GM12873 (cell line): Measurements from ENCODE around the gene VAV2.

Experiments used
- TF ChIP-seq, protein P1 (sequence below): IDR thresholded peaks from 2 replicates; pipeline ENCODE4 v1.5.1; 2012; ENCODE audit warnings: low read depth, mild to moderate bottlenecking, moderate library complexity, low read length, control low read depth; ENCODE audit not compliant: insufficient read depth; ENCODE audit errors: missing control alignments

The VAV2 gene

DNA sequence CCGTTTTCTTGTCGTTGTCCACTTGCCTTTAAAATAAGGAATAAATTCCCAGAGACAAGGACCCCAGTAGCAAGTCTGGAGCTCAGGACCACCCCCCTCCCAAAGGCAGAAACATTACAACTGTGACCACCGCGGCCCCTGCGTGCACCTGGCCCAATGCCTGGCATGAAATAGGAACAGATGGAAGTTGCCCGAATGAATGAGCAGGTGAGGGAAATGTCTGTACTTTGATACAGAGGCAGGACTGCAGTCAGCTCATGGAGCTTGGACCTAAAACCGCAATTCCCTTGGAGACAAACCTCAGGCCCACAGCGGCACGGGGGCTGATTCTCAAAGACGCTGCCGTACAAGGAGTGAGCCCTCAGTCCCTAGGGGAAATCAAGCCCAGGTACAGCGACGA is 198.7 kb downstream of the VAV2 start:
- TF ChIP-seq, protein P1, sequence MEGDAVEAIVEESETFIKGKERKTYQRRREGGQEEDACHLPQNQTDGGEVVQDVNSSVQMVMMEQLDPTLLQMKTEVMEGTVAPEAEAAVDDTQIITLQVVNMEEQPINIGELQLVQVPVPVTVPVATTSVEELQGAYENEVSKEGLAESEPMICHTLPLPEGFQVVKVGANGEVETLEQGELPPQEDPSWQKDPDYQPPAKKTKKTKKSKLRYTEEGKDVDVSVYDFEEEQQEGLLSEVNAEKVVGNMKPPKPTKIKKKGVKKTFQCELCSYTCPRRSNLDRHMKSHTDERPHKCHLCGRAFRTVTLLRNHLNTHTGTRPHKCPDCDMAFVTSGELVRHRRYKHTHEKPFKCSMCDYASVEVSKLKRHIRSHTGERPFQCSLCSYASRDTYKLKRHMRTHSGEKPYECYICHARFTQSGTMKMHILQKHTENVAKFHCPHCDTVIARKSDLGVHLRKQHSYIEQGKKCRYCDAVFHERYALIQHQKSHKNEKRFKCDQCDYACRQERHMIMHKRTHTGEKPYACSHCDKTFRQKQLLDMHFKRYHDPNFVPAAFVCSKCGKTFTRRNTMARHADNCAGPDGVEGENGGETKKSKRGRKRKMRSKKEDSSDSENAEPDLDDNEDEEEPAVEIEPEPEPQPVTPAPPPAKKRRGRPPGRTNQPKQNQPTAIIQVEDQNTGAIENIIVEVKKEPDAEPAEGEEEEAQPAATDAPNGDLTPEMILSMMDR: no peak

DNA sequence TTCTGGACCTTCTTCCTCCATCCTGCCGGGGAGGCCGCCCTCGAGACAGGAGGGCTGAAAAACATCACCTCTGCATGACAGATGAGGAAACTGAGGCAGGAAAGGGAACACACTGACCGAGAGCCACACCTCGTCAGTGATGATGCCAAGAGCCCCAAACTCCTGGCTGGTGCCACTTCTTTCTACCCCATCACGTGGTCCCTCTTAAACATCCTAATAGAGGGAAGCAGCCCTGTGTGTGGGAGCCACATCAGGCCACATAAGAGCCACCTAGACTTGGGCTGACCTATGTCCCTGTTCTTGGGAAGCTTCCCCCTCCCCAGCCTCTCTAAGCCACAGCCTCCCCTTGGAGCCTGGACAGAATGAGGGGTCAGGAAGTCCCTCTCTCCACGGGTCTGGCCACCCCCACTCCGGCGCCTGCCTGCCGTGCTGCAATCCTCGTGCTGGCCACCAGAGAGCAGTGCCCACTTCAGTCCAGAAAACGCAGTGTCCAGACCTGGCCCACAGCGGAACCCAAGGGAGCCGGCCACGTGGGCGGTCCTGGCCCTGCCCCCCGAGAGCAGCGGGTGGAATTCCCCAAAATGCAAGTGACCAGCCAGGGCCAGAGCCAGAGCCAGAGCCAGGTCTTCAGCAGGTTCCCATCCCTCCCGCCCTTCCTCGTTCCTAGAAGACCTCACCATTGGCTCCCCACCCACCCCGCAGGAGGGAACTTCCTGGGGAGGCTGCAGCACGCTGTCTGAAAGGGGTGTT is 199.2 kb downstream of the VAV2 start:
- TF ChIP-seq, protein P1: peak; percentile 81

DNA sequence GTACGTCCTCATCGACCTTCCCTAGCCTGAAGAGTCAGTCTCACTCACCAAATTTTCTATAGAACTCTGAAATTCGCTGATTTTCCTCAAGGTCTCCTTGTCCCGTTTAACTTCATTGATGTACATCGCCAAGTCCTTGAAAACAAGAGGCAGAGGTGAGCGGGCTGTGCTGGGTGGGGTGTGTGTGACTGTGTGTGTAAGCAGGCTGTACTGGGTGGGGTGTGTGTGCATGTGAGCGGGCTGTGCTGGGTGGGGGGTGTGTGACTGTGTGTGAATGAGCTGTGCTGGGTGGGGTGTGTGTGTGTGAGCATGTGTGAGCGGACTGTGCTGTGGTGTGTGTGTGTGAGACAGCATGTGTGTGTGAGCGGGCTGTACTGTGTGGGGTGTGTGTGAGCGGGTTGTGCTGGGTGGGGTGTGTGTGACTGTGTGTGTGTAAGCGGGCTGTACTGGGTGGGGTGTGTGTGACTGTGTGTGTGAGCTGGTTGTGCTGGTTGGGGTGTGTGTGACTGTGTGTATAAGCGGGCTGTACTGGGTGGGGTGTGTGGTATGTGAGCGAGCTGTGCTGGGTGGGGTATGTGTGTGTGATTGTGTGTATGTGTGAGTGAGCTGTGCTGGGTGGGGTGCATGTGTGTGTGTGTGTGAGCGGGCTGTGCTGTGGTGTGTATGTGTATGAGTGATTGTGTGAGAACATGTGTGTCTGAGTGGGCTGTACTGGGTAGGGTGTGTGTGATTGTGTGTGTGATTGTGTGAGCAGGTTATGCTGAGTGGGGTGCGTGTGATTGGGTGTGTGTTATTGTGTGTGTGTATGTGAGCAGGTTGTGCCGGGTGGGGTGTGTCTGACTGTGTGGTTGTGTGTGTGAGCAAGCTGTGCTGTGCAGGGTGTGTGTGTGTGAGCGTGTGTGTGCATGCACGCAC is 200.1 kb downstream of the VAV2 start:
- TF ChIP-seq, protein P1: no peak

DNA sequence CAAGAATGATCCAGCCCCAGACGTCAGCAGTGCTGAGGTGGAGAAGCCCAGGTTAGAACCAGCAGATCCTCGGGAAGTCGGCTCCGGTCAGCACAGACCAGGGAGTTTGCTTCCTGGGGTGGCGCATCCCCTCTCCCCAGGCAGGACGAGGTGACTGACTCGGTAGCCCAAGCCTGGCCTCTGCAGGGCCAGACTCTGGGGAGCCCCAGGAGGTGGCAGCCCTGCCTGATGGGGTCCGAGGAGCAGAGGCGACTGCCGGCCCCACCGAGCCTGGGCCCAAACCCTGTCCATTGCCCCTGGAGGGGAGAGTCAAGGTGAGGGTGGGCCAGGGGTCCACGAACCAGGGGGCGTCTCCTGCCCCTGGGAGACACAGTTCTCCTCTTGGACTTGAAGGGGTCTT is 201.1 kb downstream of the VAV2 start:
- TF ChIP-seq, protein P1: no peak

DNA sequence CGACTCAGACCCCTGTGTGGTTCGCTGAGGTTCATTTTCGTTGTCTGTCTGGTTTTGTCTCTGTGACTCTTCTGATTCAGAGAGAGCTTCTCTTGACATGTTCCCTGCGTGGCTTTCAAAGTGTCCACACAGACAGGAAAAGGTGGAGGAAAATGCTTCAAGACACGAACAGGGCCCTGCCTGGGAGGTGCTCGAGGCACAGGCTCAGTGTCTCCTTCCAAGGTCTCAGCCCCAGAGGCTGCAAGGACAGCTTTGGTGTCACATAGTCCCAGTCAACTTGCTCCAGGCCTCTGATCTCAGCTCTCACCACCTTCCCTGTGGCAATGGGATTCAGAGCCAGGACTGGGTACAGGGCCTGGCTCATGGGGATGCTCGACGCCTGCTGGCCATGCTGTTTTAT is 202.3 kb downstream of the VAV2 start:
- TF ChIP-seq, protein P1: no peak

DNA sequence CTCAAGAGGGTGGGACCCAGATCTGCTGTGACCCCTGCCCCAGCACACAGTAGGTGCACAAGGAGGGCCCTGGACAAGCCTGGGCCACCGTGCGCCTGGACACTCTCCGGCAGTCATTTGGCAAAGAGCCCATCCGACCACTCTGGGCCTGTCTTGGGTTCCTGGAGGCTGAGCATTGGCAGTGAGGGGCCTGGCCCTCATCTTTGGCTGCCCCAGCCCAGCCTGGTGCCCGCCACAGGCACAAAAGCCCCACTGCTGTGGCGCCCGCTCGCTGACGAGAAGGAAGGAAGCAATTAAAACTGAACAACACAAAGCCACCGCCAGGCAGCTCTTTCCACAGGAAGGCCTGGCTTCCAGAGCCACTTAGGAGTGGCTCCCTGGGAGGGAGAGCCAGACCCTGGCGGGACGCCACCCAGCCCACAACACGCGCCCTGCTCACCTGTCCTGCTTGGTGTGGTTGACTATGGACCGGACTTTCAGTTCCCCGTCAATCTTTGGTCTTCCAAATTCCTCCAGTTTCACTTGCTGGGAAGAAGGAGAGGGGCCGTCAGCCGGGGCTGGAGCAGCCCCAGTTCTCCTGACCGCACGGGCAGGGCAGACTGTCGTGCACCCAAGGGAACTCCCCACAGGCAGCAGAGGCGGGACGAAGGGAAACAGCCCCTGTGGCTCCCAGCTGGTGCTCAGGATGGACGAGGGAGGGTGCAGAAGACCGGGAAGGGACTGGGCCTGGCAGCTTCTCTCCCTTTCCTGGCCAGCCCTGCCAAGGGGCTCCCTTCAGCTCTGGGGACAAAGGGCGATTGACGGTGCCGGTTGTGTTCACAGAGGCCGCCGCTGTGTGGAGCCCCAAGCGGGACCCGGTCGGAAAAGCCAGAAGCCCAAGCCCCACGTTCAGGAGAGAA is 203.1 kb downstream of the VAV2 start:
- TF ChIP-seq, protein P1: no peak
